HEK293 (cell line): ENCODE results near the gene OXSM.

Source experiments
- CTCF ChIA-PET: fragments of 350-600 bp; formaldehyde crosslinking; extraction: SDS; loops from one replicate; lab custom pipeline; 2021; ENCODE audit warnings: antibody characterized with exemption; lab: Yijun Ruan, JAX
- POLR2A ChIA-PET: fragments of 300-600 bp; formaldehyde crosslinking; extraction: SDS; loops from one replicate; lab custom pipeline; 2020; ENCODE audit warnings: antibody characterized with exemption, inconsistent platforms; lab: Yijun Ruan, JAX
- H3K27ac ChIP-seq: fragments of 200-500 bp; sonication (Bioruptor generic); 2 replicates; pipeline ENCODE4 v1.5.1; 2014; ENCODE audit warnings: low read depth, low read length, control low read depth, inconsistent platforms; ENCODE audit errors: extremely low read depth
- H3K36me3 ChIP-seq, 2 experiments: fragments of 200-500 bp in 1 of 2; sonication (Bioruptor generic) in 1 of 2; 1 replicate in 1 of 2; 2 replicates in 1 of 2; pipeline ENCODE4 v1.5.1; 2014 to 2017; ENCODE audit warnings: inconsistent platforms in 2 of 2, low read length in 2 of 2; ENCODE audit not compliant: control insufficient read depth in 2 of 2, insufficient read depth in 1 of 2
- H3K4me1 ChIP-seq: fragments of 200-500 bp; sonication (Bioruptor generic); 2 replicates; pipeline ENCODE4 v1.5.1; 2014; ENCODE audit warnings: mild to moderate bottlenecking, low read length, inconsistent platforms; ENCODE audit not compliant: control insufficient read depth, insufficient read depth
- H3K4me3 ChIP-seq: 2 replicates; pipeline ENCODE4 v1.5.1; 2011; ENCODE audit warnings: low read depth, mild to moderate bottlenecking, control low read depth, low read length, moderate library complexity
- H3K9me3 ChIP-seq: fragments of 200-500 bp; sonication (Bioruptor generic); 2 replicates; pipeline ENCODE4 v1.5.1; 2014; ENCODE audit warnings: low read depth, low read length, inconsistent platforms; ENCODE audit not compliant: control insufficient read depth, insufficient read depth
- KLF16 ChIP-seq: fragments of 450-650 bp; formaldehyde crosslinking; IDR thresholded peaks from 2 replicates; pipeline ENCODE4 v1.5.1; 2017; ENCODE audit warnings: missing biosample characterization, missing genetic modification characterization
- SCRT1 ChIP-seq: fragments of 450-650 bp; formaldehyde crosslinking; IDR thresholded peaks from 2 replicates; pipeline ENCODE4 v1.5.1; 2016; ENCODE audit warnings: missing biosample characterization, missing genetic modification characterization, borderline replicate concordance
- TCF7L2 ChIP-seq: IDR thresholded peaks from 2 replicates; pipeline ENCODE4 v1.6.1; 2011; ENCODE audit warnings: low read depth, mild to moderate bottlenecking, inconsistent platforms, low read length, moderate library complexity, borderline replicate concordance
- WT1 ChIP-seq: fragments of 450-650 bp; formaldehyde crosslinking; IDR thresholded peaks from 2 replicates; pipeline ENCODE4 v1.5.1; 2016; ENCODE audit warnings: missing biosample characterization, missing genetic modification characterization
- ZNF121 ChIP-seq: fragments of 450-650 bp; formaldehyde crosslinking; IDR thresholded peaks from 2 replicates; pipeline ENCODE4 v1.5.1; 2016; ENCODE audit warnings: missing biosample characterization, missing genetic modification characterization
- ZNF132 ChIP-seq: fragments of 450-650 bp; formaldehyde crosslinking; IDR thresholded peaks from 2 replicates; pipeline ENCODE4 v1.5.1; 2017; ENCODE audit warnings: missing biosample characterization, missing genetic modification characterization, borderline replicate concordance
- ZNF140 ChIP-seq: fragments of 450-650 bp; formaldehyde crosslinking; IDR thresholded peaks from 2 replicates; pipeline ENCODE4 v1.5.1; 2016; ENCODE audit warnings: missing biosample characterization, missing genetic modification characterization
- ZNF169 ChIP-seq: fragments of 450-650 bp; formaldehyde crosslinking; IDR thresholded peaks from 2 replicates; pipeline ENCODE4 v1.5.1; 2016; ENCODE audit warnings: missing biosample characterization, missing genetic modification characterization
- ZNF24 ChIP-seq: fragments of 450-650 bp; formaldehyde crosslinking; IDR thresholded peaks from 2 replicates; pipeline ENCODE4 v1.5.1; 2016; ENCODE audit warnings: missing biosample characterization, missing genetic modification characterization
- ZNF544 ChIP-seq: fragments of 450-650 bp; formaldehyde crosslinking; IDR thresholded peaks from 2 replicates; pipeline ENCODE4 v1.5.0; 2017; ENCODE audit warnings: missing biosample characterization, missing genetic modification characterization
- ZNF558 ChIP-seq: fragments of 450-650 bp; formaldehyde crosslinking; IDR thresholded peaks from 2 replicates; pipeline ENCODE4 v1.5.1; 2016; ENCODE audit warnings: missing biosample characterization, missing genetic modification characterization
- ZNF561 ChIP-seq: fragments of 450-650 bp; IDR thresholded peaks from 2 replicates; pipeline ENCODE4 v1.5.1; 2018; ENCODE audit warnings: missing biosample characterization, missing genetic modification characterization, borderline replicate concordance
- ZNF654 ChIP-seq: fragments of 450-650 bp; formaldehyde crosslinking; IDR thresholded peaks from 2 replicates; pipeline ENCODE4 v1.5.1; 2016; ENCODE audit warnings: low read depth, missing biosample characterization, missing genetic modification characterization
- ZNF658 ChIP-seq: fragments of 450-650 bp; formaldehyde crosslinking; IDR thresholded peaks from 2 replicates; pipeline ENCODE4; 2016; ENCODE audit warnings: missing biosample characterization, missing genetic modification characterization
- TF ChIP-seq, protein P1 (sequence below): fragments of 450-650 bp; formaldehyde crosslinking; IDR thresholded peaks from 2 replicates; pipeline ENCODE4 v1.5.1; 2016; ENCODE audit warnings: missing biosample characterization, missing genetic modification characterization
- TF ChIP-seq, protein P2 (sequence below): fragments of 450-650 bp; IDR thresholded peaks from 2 replicates; pipeline ENCODE4 v1.5.1; 2018; ENCODE audit warnings: missing biosample characterization, mild to moderate bottlenecking, missing genetic modification characterization
- TF ChIP-seq, protein P3 (sequence below): fragments of 450-650 bp; formaldehyde crosslinking; IDR thresholded peaks from 2 replicates; pipeline ENCODE4 v1.5.1; 2016; ENCODE audit warnings: missing biosample characterization, missing genetic modification characterization
- TF ChIP-seq, protein P4 (sequence below): fragments of 450-650 bp; formaldehyde crosslinking; IDR thresholded peaks from 2 replicates; pipeline ENCODE4 v1.5.1; 2016; ENCODE audit warnings: missing biosample characterization, missing genetic modification characterization
- TF ChIP-seq, protein P5 (sequence below): fragments of 450-650 bp; IDR thresholded peaks from 2 replicates; pipeline ENCODE4 v1.5.1; 2018; ENCODE audit warnings: missing biosample characterization, missing genetic modification characterization
- TF ChIP-seq, protein P6 (sequence below): fragments of 450-650 bp; formaldehyde crosslinking; IDR thresholded peaks from 2 replicates; pipeline ENCODE4; 2016; ENCODE audit warnings: missing biosample characterization, missing genetic modification characterization
- TF ChIP-seq, protein P7 (sequence below): fragments of 450-650 bp; formaldehyde crosslinking; IDR thresholded peaks from 2 replicates; pipeline ENCODE4 v1.5.1; 2016; ENCODE audit warnings: missing biosample characterization, missing genetic modification characterization

OXSM gene

DNA sequence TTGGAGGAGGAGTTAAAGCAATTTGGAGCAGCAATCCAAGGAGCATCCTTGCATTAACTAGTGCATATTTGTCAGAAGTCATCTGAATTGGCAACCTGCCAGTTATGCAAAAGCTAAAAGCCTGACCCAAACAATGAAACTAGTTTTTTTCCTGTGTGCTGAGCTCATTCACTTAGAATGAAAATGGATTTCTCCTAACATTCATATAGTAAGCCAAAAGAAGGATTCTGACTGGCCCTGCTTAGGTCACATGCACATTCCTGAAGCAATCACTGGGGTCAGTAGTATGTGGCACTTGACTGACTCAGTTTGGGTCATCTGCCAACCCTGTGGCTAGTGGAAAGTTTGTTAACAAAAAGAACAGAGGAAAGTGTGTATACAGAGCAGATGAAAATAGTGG lies 30.5 kb downstream of the OXSM start:
- no peak overlapping the region for H3K27ac ChIP-seq
- H3K36me3 ChIP-seq = no peaks in the 10 kb centered on the region
- no peaks in the 10 kb centered on the region for H3K4me1 ChIP-seq
- H3K9me3 ChIP-seq = no peaks in the 10 kb centered on the region
- no peak overlapping the region for H3K4me3 ChIP-seq
- POLR2A ChIA-PET = no interaction called here
- TF ChIP-seq ZNF169 (tag by site-specific recombination) (no peak), ZNF24 (tag by site-specific recombination) (no peak), ZNF121 (tag by site-specific recombination) (no peak), ZNF544 (no peak), ZNF658 (tag by site-specific recombination) (no peak), TCF7L2 (no peak), ZNF140 (no peak), SCRT1 (no peak), WT1 (no peak), ZNF561 (tag by site-specific recombination) (no peak), KLF16 (tag by site-specific recombination) (no peak)
- TF ChIP-seq, protein P1, sequence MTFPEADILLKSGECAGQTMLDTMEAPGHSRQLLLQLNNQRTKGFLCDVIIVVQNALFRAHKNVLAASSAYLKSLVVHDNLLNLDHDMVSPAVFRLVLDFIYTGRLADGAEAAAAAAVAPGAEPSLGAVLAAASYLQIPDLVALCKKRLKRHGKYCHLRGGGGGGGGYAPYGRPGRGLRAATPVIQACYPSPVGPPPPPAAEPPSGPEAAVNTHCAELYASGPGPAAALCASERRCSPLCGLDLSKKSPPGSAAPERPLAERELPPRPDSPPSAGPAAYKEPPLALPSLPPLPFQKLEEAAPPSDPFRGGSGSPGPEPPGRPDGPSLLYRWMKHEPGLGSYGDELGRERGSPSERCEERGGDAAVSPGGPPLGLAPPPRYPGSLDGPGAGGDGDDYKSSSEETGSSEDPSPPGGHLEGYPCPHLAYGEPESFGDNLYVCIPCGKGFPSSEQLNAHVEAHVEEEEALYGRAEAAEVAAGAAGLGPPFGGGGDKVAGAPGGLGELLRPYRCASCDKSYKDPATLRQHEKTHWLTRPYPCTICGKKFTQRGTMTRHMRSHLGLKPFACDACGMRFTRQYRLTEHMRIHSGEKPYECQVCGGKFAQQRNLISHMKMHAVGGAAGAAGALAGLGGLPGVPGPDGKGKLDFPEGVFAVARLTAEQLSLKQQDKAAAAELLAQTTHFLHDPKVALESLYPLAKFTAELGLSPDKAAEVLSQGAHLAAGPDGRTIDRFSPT (tag by site-specific recombination) = no peak
- TF ChIP-seq, protein P2, sequence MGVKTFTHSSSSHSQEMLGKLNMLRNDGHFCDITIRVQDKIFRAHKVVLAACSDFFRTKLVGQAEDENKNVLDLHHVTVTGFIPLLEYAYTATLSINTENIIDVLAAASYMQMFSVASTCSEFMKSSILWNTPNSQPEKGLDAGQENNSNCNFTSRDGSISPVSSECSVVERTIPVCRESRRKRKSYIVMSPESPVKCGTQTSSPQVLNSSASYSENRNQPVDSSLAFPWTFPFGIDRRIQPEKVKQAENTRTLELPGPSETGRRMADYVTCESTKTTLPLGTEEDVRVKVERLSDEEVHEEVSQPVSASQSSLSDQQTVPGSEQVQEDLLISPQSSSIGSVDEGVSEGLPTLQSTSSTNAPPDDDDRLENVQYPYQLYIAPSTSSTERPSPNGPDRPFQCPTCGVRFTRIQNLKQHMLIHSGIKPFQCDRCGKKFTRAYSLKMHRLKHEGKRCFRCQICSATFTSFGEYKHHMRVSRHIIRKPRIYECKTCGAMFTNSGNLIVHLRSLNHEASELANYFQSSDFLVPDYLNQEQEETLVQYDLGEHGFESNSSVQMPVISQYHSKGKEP (tag by site-specific recombination) = no peak
- TF ChIP-seq, protein P3, sequence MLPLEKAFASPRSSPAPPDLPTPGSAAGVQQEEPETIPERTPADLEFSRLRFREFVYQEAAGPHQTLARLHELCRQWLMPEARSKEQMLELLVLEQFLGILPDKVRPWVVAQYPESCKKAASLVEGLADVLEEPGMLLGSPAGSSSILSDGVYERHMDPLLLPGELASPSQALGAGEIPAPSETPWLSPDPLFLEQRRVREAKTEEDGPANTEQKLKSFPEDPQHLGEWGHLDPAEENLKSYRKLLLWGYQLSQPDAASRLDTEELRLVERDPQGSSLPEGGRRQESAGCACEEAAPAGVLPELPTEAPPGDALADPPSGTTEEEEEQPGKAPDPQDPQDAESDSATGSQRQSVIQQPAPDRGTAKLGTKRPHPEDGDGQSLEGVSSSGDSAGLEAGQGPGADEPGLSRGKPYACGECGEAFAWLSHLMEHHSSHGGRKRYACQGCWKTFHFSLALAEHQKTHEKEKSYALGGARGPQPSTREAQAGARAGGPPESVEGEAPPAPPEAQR (tag by site-specific recombination) = no peak
- TF ChIP-seq, protein P4, sequence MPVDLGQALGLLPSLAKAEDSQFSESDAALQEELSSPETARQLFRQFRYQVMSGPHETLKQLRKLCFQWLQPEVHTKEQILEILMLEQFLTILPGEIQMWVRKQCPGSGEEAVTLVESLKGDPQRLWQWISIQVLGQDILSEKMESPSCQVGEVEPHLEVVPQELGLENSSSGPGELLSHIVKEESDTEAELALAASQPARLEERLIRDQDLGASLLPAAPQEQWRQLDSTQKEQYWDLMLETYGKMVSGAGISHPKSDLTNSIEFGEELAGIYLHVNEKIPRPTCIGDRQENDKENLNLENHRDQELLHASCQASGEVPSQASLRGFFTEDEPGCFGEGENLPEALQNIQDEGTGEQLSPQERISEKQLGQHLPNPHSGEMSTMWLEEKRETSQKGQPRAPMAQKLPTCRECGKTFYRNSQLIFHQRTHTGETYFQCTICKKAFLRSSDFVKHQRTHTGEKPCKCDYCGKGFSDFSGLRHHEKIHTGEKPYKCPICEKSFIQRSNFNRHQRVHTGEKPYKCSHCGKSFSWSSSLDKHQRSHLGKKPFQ (tag by site-specific recombination) = no peak
- TF ChIP-seq, all 188 proteins: peak for 0
- CTCF ChIA-PET = interaction anchor here (0.6 kb wide), 1 partner anchor 171 kb away, joined by 3 read pairs; no protein-coding TSS in a partner anchor

DNA sequence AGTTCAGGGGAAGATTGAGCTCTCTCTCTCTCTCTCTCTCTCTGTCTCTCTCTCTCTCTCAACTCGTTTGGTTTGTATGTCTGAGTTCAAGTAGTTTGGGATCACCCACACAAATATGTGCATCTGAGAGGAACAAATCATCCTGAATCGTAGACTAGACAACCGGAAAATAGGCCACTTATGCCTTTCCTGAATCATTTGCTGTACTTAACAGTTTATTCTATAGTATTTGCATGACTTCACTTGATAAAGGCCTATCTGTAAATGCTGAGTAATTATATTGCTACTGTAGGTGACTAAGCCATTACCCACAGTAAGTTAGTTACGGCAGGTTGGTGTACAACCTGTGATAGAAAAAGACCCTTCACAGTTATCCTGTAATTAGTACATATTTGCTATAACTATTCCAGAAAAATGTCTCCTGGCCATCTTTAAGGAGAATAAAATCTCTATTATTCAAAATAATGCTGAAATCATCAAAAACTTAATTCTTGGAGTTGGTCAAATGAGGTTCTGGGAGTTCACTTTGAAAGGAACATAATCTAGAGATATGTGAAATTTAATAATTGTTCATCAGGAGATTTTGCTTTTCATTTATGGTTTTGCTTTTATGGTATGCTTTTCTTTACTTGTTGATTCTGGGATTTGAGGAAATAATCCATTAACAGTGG lies 31.1 kb downstream of the OXSM start:
- Histone ChIP-seq H3K4me3 (no peak overlapping the region), H3K9me3 (no peaks in the 10 kb centered on the region), H3K36me3 (no peaks in the 10 kb centered on the region), H3K27ac (no peak overlapping the region), H3K4me1 (no peaks in the 10 kb centered on the region)
- ChIA-PET POLR2A (no interaction called here), CTCF (interaction anchor here (0.7 kb wide), 1 partner anchor 14 kb away, joined by 4 read pairs; no protein-coding TSS in a partner anchor)
- TF ChIP-seq, protein P5, sequence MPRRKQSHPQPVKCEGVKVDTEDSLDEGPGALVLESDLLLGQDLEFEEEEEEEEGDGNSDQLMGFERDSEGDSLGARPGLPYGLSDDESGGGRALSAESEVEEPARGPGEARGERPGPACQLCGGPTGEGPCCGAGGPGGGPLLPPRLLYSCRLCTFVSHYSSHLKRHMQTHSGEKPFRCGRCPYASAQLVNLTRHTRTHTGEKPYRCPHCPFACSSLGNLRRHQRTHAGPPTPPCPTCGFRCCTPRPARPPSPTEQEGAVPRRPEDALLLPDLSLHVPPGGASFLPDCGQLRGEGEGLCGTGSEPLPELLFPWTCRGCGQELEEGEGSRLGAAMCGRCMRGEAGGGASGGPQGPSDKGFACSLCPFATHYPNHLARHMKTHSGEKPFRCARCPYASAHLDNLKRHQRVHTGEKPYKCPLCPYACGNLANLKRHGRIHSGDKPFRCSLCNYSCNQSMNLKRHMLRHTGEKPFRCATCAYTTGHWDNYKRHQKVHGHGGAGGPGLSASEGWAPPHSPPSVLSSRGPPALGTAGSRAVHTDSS (tag by site-specific recombination) = no peak
- TF ChIP-seq, protein P6, sequence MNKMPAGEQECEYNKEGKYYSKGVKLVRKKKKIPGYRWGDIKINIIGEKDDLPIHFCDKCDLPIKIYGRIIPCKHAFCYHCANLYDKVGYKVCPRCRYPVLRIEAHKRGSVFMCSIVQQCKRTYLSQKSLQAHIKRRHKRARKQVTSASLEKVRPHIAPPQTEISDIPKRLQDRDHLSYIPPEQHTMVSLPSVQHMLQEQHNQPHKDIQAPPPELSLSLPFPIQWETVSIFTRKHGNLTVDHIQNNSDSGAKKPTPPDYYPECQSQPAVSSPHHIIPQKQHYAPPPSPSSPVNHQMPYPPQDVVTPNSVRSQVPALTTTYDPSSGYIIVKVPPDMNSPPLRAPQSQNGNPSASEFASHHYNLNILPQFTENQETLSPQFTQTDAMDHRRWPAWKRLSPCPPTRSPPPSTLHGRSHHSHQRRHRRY = no peak
- TF ChIP-seq ZNF558 (tag by site-specific recombination) (no peak), ZNF654 (tag by site-specific recombination) (no peak), ZNF132 (no peak)
- TF ChIP-seq, protein P7, sequence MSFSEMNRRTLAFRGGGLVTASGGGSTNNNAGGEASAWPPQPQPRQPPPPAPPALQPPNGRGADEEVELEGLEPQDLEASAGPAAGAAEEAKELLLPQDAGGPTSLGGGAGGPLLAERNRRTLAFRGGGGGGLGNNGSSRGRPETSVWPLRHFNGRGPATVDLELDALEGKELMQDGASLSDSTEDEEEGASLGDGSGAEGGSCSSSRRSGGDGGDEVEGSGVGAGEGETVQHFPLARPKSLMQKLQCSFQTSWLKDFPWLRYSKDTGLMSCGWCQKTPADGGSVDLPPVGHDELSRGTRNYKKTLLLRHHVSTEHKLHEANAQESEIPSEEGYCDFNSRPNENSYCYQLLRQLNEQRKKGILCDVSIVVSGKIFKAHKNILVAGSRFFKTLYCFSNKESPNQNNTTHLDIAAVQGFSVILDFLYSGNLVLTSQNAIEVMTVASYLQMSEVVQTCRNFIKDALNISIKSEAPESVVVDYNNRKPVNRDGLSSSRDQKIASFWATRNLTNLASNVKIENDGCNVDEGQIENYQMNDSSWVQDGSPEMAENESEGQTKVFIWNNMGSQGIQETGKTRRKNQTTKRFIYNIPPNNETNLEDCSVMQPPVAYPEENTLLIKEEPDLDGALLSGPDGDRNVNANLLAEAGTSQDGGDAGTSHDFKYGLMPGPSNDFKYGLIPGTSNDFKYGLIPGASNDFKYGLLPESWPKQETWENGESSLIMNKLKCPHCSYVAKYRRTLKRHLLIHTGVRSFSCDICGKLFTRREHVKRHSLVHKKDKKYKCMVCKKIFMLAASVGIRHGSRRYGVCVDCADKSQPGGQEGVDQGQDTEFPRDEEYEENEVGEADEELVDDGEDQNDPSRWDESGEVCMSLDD (tag by site-specific recombination) = no peak
